ENCODE data around the gene ACAA2. TPM values are rescaled to one million over a fixed set of nuclear protein-coding genes. Genes with fewer than 3 reads are reported as not detected.

The ACAA2 gene
- polyA plus RNA-seq, 3 donors from 2014 or later, result 181 to 426 (median 203) TPM

GRCh38 chr18:49766646-49767045 is 46.7 kb downstream of the ACAA2 start:
- no peak overlapping the region for H3K4me3 Mint-ChIP-seq
- DNase-seq, result no peak
- no peaks in the 10 kb centered on the region for H3K4me1 Mint-ChIP-seq
- H3K36me3 Mint-ChIP-seq, result no peaks in the 10 kb centered on the region
- peak overlapping the region in 3 of 6 donors; percentile 31 to 56 (median 40) for H3K27ac Mint-ChIP-seq
- H3K9me3 Mint-ChIP-seq, result peaks cover 0 to 2% (median 0%) of the 10 kb centered on the region in 6 donors
- peaks cover 0 to 3% (median 1%) of the 10 kb centered on the region in 3 donors for H3K27me3 Mint-ChIP-seq (ENCODE audit: low read depth in 3 of 3)

GRCh38 chr18:49764032-49764431 is 49.3 kb downstream of the ACAA2 start:
- H3K27ac Mint-ChIP-seq, result no peak overlapping the region
- H3K9me3 Mint-ChIP-seq, result peaks cover 0 to 2% (median 0%) of the 10 kb centered on the region in 6 donors
- H3K36me3 Mint-ChIP-seq, result no peaks in the 10 kb centered on the region
- no peaks in the 10 kb centered on the region for H3K4me1 Mint-ChIP-seq
- peaks cover 0 to 3% (median 1%) of the 10 kb centered on the region in 3 donors for H3K27me3 Mint-ChIP-seq (ENCODE audit: low read depth in 3 of 3)
- DNase-seq, result no peak
- H3K4me3 Mint-ChIP-seq, result no peak overlapping the region

GRCh38 chr18:49763590-49763989 is 49.7 kb downstream of the ACAA2 start:
- Mint-ChIP-seq H3K27ac (peak overlapping the region in 1 of 6 donors; percentile 27), H3K9me3 (peaks cover 0 to 2% (median 0%) of the 10 kb centered on the region in 6 donors), H3K27me3 (ENCODE audit: low read depth in 3 of 3) (peaks cover 0 to 3% (median 1%) of the 10 kb centered on the region in 3 donors), H3K4me1 (no peaks in the 10 kb centered on the region), H3K4me3 (no peak overlapping the region), H3K36me3 (no peaks in the 10 kb centered on the region)
- DNase-seq, result no peak

- no peaks in the 10 kb centered on the region for H3K4me1 Mint-ChIP-seq
- H3K27ac Mint-ChIP-seq, result no peak overlapping the region
Observed at GRCh38 chr18:49762191-49763077, 50.9 kb downstream of the ACAA2 start.

GRCh38 chr18:49761771-49762170 is 51.6 kb downstream of the ACAA2 start:
- Mint-ChIP-seq H3K4me1 (no peaks in the 10 kb centered on the region), H3K9me3 (peaks cover 0 to 2% (median 0%) of the 10 kb centered on the region in 6 donors), H3K36me3 (no peaks in the 10 kb centered on the region), H3K27me3 (ENCODE audit: low read depth in 3 of 3) (peaks cover 0 to 3% (median 0%) of the 10 kb centered on the region in 3 donors), H3K27ac (no peak overlapping the region), H3K4me3 (no peak overlapping the region)
- no peak for DNase-seq

More at GRCh38 chr18:49762191-49763077, 50.9 kb downstream of the ACAA2 start:
- Mint-ChIP-seq H3K36me3 (no peaks in the 10 kb centered on the region), H3K9me3 (peaks cover 0 to 2% (median 0%) of the 10 kb centered on the region in 6 donors), H3K27me3 (ENCODE audit: low read depth in 3 of 3) (peaks cover 0 to 3% (median 1%) of the 10 kb centered on the region in 3 donors), H3K4me3 (no peak overlapping the region)
- no peak for DNase-seq

GRCh38 chr18:49758263-49758610 is 55.1 kb downstream of the ACAA2 start:
- no peak overlapping the region for H3K4me3 Mint-ChIP-seq
- peaks cover 0 to 3% (median 0%) of the 10 kb centered on the region in 3 donors for H3K27me3 Mint-ChIP-seq (ENCODE audit: low read depth in 3 of 3)
- H3K9me3 Mint-ChIP-seq, result peaks cover 0 to 2% (median 0%) of the 10 kb centered on the region in 6 donors
- no peak for DNase-seq
- no peak overlapping the region for H3K27ac Mint-ChIP-seq
- H3K4me1 Mint-ChIP-seq, result no peaks in the 10 kb centered on the region
- peaks cover 0 to 3% (median 0%) of the 10 kb centered on the region in 3 donors for H3K36me3 Mint-ChIP-seq

- Mint-ChIP-seq H3K4me3 (no peak overlapping the region), H3K36me3 (peaks cover 0 to 3% (median 0%) of the 10 kb centered on the region in 3 donors), H3K27ac (peak overlapping the region in 1 of 6 donors; percentile 21)
Observed at GRCh38 chr18:49757513-49758262, 55.6 kb downstream of the ACAA2 start.

GRCh38 chr18:49756671-49757362 is 56.5 kb downstream of the ACAA2 start:
- H3K4me1 Mint-ChIP-seq, result peaks cover 8 to 11% of the 10 kb centered on the region in 2 donors
- H3K27me3 Mint-ChIP-seq (ENCODE audit: low read depth in 3 of 3), result peaks cover 0 to 1% (median under 1%) of the 10 kb centered on the region in 3 donors
- H3K36me3 Mint-ChIP-seq, result peaks cover 0 to 3% (median 0%) of the 10 kb centered on the region in 3 donors
- H3K27ac Mint-ChIP-seq, result no peak overlapping the region
- no peak overlapping the region for H3K4me3 Mint-ChIP-seq
- no peak for DNase-seq
- H3K9me3 Mint-ChIP-seq, result peaks cover 0 to 2% (median 0%) of the 10 kb centered on the region in 6 donors

More at GRCh38 chr18:49757513-49758262, 55.6 kb downstream of the ACAA2 start:
- H3K9me3 Mint-ChIP-seq, result peaks cover 0 to 2% (median 0%) of the 10 kb centered on the region in 6 donors
- DNase-seq, result no peak
- peaks cover 0 to 3% of the 10 kb centered on the region in 2 donors for H3K4me1 Mint-ChIP-seq
- H3K27me3 Mint-ChIP-seq (ENCODE audit: low read depth in 3 of 3), result no peaks in the 10 kb centered on the region

GRCh38 chr18:49756135-49756534 is 57.2 kb downstream of the ACAA2 start:
- no peak for DNase-seq

GRCh38 chr18:49755489-49755888 is 57.8 kb downstream of the ACAA2 start:
- no peak for DNase-seq
- peaks cover 0 to 5% (median 4%) of the 10 kb centered on the region in 3 donors for H3K27me3 Mint-ChIP-seq (ENCODE audit: low read depth in 3 of 3)
- peaks cover 0 to 3% (median 0%) of the 10 kb centered on the region in 3 donors for H3K36me3 Mint-ChIP-seq
- peaks cover 16 to 21% of the 10 kb centered on the region in 2 donors for H3K4me1 Mint-ChIP-seq
- H3K9me3 Mint-ChIP-seq, result peaks cover 0 to 2% (median 0%) of the 10 kb centered on the region in 6 donors
- H3K27ac Mint-ChIP-seq, result peak overlapping the region in 1 of 6 donors; percentile 12
- no peak overlapping the region for H3K4me3 Mint-ChIP-seq

More at GRCh38 chr18:49756135-49756534, 57.2 kb downstream of the ACAA2 start:
- Mint-ChIP-seq H3K9me3 (peaks cover 0 to 2% (median 0%) of the 10 kb centered on the region in 6 donors), H3K27me3 (ENCODE audit: low read depth in 3 of 3) (peaks cover 0 to 5% (median 4%) of the 10 kb centered on the region in 3 donors), H3K4me1 (peaks cover 14 to 18% of the 10 kb centered on the region in 2 donors), H3K36me3 (peaks cover 0 to 3% (median 0%) of the 10 kb centered on the region in 3 donors), H3K27ac (no peak overlapping the region), H3K4me3 (no peak overlapping the region)

GRCh38 chr18:49754866-49755265 is 58.5 kb downstream of the ACAA2 start:
- H3K36me3 Mint-ChIP-seq, result peaks cover 0 to 3% (median 0%) of the 10 kb centered on the region in 3 donors
- H3K27ac Mint-ChIP-seq, result no peak overlapping the region
- H3K4me3 Mint-ChIP-seq, result no peak overlapping the region
- peaks cover 0 to 2% (median 0%) of the 10 kb centered on the region in 6 donors for H3K9me3 Mint-ChIP-seq
- peaks cover 0 to 5% (median 4%) of the 10 kb centered on the region in 3 donors for H3K27me3 Mint-ChIP-seq (ENCODE audit: low read depth in 3 of 3)
- peaks cover 16 to 21% of the 10 kb centered on the region in 2 donors for H3K4me1 Mint-ChIP-seq
- DNase-seq, result no peak

- Mint-ChIP-seq H3K27ac (no peak overlapping the region), H3K27me3 (ENCODE audit: low read depth in 3 of 3) (peaks cover 0 to 5% (median 4%) of the 10 kb centered on the region in 3 donors), H3K9me3 (peaks cover 0 to 2% (median 0%) of the 10 kb centered on the region in 6 donors), H3K36me3 (peaks cover 0 to 3% (median 0%) of the 10 kb centered on the region in 3 donors), H3K4me3 (no peak overlapping the region), H3K4me1 (peaks cover 16 to 21% of the 10 kb centered on the region in 2 donors)
- no peak for DNase-seq
Observed at GRCh38 chr18:49753643-49754042, 59.7 kb downstream of the ACAA2 start.

- H3K4me3 Mint-ChIP-seq, result peak overlapping the region in 3 of 5 donors; percentile 70 to 76 (median 73)
- H3K9me3 Mint-ChIP-seq, result peaks cover 0 to 2% (median 0%) of the 10 kb centered on the region in 6 donors
- peaks cover 0 to 5% (median 4%) of the 10 kb centered on the region in 3 donors for H3K27me3 Mint-ChIP-seq (ENCODE audit: low read depth in 3 of 3)
- peak overlapping the region in 2 of 6 donors; percentile 35 to 82 for H3K27ac Mint-ChIP-seq
- no peak for DNase-seq
- H3K4me1 Mint-ChIP-seq, result peaks cover 16 to 21% of the 10 kb centered on the region in 2 donors
- peaks cover 0 to 3% (median 0%) of the 10 kb centered on the region in 3 donors for H3K36me3 Mint-ChIP-seq
Observed at GRCh38 chr18:49752095-49752457, 61.3 kb downstream of the ACAA2 start.
